GM19438 (cell line): ENCODE data around the gene HAND1.

ENCODE experiments used
- ATAC-seq: cut with Tn5 transposase; IDR thresholded peaks from one replicate; pipeline ENCODE4 v1.9.1; 2021; ENCODE audit warnings: low read depth; ENCODE audit not compliant: unreplicated experiment

HAND1 gene

GRCh38 chr5:154464438-154464837 lies 13.6 kb downstream of the HAND1 start:
- ATAC-seq = no peak

- no peak for ATAC-seq
Observed at GRCh38 chr5:154461531-154461930, 16.5 kb downstream of the HAND1 start.

- no peak for ATAC-seq
Observed at GRCh38 chr5:154460172-154460571, 17.9 kb downstream of the HAND1 start.

GRCh38 chr5:154459015-154459414 lies 19.0 kb downstream of the HAND1 start:
- no peak for ATAC-seq

- no peak for ATAC-seq
Observed at GRCh38 chr5:154456540-154456939, 21.5 kb downstream of the HAND1 start.

GRCh38 chr5:154455585-154455984 lies 22.4 kb downstream of the HAND1 start:
- no peak for ATAC-seq

GRCh38 chr5:154451957-154452356 lies 26.1 kb downstream of the HAND1 start:
- ATAC-seq = no peak

GRCh38 chr5:154449786-154450185 lies 28.2 kb downstream of the HAND1 start:
- no peak for ATAC-seq

- no peak for ATAC-seq
Observed at GRCh38 chr5:154447089-154447725, 30.8 kb downstream of the HAND1 start.

GRCh38 chr5:154446195-154447088 lies 31.6 kb downstream of the HAND1 start:
- peak; percentile 20 for ATAC-seq

GRCh38 chr5:154445422-154446194 lies 32.4 kb downstream of the HAND1 start, which contains the start of gene SAP30L:
Gene SAP30L (plus strand): TSS chr5:154445997. CDS start chr5:154446605, 608 bp downstream.
- ATAC-seq = peak; percentile 91

- ATAC-seq = peak; percentile 3
Observed at GRCh38 chr5:154444556-154445421, 33.2 kb downstream of the HAND1 start.

- ATAC-seq = no peak
Observed at GRCh38 chr5:154442801-154443200, 35.2 kb downstream of the HAND1 start.

GRCh38 chr5:154440540-154440939 lies 37.5 kb downstream of the HAND1 start:
- no peak for ATAC-seq

- no peak for ATAC-seq
Observed at GRCh38 chr5:154437281-154437965, 40.6 kb downstream of the HAND1 start.

- ATAC-seq = no peak
Observed at GRCh38 chr5:154435226-154435625, 42.8 kb downstream of the HAND1 start.

- ATAC-seq = no peak
Observed at GRCh38 chr5:154430961-154431630, 46.9 kb downstream of the HAND1 start.

GRCh38 chr5:154430466-154430865 lies 47.6 kb downstream of the HAND1 start:
- no peak for ATAC-seq

GRCh38 chr5:154429341-154429740 lies 48.7 kb downstream of the HAND1 start:
- ATAC-seq = no peak
